ENCODE results near the gene FRMD4A.

DNA sequence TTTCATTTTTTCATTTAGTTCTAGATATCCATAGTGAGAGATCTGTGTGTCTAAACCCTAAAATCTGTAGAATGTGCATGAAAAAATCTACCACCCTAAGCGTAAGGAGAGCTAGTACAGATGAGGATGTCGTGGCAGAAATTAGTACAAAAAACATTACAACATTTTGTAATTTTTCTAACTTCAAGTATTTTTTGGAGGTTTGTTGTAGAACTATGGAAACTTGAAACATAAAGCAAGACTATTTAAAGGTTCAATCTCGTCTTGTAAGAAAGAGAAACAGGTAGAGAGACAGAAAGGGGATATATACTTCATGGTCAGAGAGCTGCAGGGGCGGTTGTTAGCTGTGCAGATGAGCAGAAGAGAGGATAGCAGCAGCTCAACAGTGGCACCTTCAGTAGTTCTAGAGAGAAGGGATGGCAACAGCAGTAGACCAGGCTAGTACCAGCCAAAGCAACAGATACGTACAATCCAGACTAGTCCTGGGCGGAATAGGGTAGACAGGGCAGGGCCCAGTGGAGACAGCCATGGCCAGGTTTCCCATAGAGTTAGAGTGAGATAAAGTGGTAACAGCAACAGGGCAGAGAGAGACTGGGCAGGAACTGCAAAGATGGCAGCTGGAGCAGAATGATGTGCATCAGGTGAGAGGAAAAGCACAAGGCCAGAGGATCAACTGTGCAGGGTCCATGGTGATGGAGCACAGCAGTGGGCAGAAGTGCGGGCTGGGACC is 145.2 kb downstream of the FRMD4A start:
- no peak for TF ChIP-seq CTCF (IDR thresholded peaks at IDR 0.05)
- TF ChIP-seq POLR2A (IDR thresholded peaks at IDR 0.05): peak in 2 of 3 donors; percentile 32 to 34
